NCI-H82 (cell line): ENCODE measurements around the gene VEZT.
A peak's percentile ranks its signal among the peaks of the same experiment; 100 is the strongest.
"Not testable (repeated sequence)": the region's sequence is repeated elsewhere in the genome, so short reads cannot be mapped to it uniquely, and the experiment has no call there.

Experiments used
- DNase-seq: peaks from one replicate; lab custom pipeline; 2025; lab: John Stamatoyannopoulos, UW

Gene VEZT

GRCh38 chr12:95257541-95257940 is 39.9 kb downstream of the VEZT start:
- no peak for DNase-seq

DNA sequence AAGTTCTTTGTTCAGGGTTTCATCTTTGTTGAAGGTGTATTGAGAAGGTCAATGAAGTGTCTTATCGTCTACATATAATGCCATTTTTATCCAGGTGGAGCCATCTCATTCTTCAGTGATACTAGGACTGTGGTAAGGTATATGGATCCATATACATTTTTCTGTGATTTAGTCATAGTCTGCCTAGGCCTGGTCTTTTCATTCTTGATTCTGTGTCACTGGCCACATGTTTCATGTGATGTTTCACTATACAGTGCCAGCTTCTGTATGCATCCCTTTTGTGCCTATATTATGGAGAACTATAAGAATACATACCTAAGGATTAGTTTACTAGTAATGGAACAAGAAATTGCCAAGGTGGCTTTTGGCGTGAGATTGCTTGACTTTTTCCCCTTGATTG is 40.5 kb downstream of the VEZT start:
- DNase-seq: no peak

GRCh38 chr12:95258803-95259202 is 41.2 kb downstream of the VEZT start:
- DNase-seq: no peak

GRCh38 chr12:95259368-95259767 is 41.8 kb downstream of the VEZT start:
- no peak for DNase-seq

DNA sequence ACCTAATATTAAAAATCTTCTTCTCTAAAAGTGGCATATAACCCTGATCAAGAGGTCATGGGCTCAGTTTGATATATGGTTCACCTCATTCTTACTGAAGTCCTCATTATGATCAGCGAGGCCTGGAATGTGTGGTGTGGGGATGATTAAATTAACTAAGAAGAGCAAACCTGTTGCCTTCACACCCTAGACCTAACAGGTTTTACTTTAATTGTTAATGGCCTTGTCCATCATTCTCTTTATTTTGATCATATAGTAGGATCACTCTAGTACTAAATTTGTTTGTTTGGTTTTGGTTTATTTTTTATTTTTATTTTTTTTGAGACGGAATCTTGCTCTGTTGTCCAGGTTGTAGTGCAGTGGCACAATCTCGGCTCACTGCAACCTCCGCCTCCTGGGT is 43.5 kb downstream of the VEZT start:
- DNase-seq: no peak

GRCh38 chr12:95262808-95263207 is 45.2 kb downstream of the VEZT start:
- no peak for DNase-seq

GRCh38 chr12:95265765-95266164 is 48.2 kb downstream of the VEZT start:
- no peak for DNase-seq

DNA sequence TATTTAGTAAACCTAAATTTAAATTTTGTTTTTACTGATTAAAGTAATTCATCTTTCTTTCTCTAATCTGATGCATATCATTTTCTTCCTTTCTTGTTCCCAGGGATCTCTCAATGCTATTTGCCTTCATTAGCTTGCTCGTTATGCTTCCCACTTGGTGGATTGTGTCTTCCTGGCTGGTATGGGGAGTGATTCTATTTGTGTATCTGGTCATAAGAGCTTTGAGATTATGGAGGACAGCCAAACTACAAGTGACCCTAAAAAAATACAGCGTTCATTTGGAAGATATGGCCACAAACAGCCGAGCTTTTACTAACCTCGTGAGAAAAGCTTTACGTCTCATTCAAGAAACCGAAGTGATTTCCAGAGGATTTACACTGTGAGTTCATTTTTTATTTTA is 48.6 kb downstream of the VEZT start:
- DNase-seq: no peak

GRCh38 chr12:95269892-95270291 is 52.3 kb downstream of the VEZT start:
- no peak for DNase-seq

DNA sequence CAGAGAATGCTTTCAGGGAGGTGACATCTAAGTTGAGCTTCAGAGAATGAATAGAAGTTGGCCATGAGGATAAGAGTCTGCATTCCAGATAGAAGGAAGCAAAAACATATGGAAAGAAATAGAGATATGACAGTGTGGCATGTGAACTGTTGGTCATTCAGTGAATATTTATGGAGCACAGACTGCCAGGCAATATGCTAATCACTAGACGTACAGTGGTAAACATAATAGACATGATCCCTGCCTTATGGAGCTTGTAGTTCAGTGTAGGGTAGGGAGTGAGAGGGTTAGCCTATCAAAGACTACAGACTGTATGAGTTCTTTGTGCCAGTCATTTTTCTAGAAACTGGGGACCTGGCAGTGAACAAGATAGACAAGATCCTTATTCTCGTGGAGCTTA is 53.9 kb downstream of the VEZT start:
- no peak for DNase-seq

DNA sequence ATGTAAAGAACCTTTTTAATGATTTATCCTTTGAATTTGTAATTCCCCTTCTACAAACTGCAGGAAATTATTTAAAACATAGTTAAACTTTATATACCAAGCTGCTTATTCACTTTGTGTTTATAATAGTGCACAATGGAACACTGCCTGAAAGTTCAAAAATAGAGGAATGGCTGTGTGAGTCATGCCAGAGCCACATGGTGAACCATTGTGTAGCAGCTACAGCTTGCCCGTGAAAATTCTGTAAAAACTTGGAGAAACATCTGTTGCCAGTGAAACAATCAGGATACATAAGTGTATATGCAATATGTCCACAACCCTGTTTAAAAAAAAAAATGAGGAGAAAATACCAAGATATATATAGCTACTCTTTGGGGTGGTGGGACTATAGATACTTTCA is 59.5 kb downstream of the VEZT start:
- no peak for DNase-seq

- no peak for DNase-seq
These were observed 62.2 kb downstream of the VEZT start for GRCh38 chr12:95279856-95280255.

DNA sequence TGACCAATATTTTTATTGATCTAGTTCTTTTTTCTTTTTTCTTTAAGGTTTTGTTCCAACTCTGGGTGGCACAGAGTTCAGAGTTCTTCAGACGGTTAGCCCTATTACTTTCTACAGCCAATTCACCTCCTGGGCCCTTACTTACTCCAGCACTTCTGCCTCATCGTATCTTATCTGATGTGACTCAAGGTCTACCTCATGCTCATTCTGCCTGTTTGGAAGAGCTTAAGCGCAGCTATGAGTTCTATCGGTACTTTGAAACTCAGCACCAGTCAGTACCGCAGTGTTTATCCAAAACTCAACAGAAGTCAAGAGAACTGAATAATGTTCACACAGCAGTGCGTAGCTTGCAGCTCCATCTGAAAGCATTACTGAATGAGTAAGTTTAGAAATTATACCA is 64.7 kb downstream of the VEZT start:
- no peak for DNase-seq

- no peak for DNase-seq
These were observed 65.8 kb downstream of the VEZT start for GRCh38 chr12:95283371-95283770.

DNA sequence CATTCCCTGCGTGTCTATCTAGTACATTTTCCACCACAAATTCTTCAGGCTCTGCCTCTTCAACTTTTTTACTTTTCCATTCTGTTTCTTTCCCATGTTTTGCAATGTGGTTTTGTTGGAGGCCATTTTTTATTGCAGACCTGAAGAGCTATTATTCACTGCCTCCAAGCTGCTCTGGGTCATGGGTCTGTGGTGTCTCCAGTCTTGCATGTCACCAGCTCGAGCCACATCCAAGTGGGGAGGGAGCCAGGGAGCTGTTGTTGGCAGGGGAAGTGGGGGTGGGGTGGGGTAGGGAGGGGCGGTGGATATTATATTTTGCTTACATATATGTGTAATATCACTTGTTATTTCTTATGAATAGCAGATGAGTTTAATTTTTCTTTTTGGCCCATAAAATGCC is 69.1 kb downstream of the VEZT start:
- DNase-seq: no peak

DNA sequence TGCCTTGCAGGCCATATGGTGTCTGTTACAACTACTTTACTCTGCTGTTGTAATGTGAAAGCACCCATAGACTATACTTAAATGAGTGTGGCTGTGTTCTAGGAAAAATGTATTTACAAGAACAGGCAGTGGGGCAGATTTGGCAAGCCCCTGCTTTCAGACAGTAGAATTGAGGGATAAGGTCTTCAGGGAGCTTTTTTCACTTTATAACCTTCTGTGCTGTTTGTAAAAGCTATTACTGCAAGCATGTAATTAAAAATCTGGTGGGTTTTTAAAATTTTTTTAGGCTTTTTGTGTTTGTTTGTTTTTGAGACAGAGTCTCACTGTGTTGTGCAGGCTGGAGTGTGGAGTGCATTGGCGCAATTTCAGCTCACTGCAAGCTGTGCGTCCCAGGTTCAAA is 73.9 kb downstream of the VEZT start:
- no peak for DNase-seq

DNA sequence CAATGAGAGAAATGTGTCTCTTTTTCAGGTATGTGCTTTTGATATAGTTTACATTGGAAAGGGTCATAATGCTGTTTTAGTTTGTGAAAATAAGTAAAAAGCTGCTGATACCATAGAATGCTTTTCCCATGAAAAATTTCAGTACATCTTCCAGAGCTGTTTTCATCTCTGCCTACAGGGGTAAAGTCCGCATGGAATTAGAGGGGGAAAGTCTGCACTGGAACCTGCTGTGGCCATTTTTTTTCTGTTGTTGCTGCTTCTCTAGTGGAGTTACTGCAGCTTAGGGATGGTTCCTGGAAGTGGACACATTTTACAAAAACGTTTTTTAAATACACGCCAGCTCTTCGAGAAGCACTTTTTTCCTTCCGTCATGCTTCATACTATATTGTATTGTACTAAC is 81.3 kb downstream of the VEZT start:
- no peak for DNase-seq

- no peak for DNase-seq
These were observed 82.7 kb downstream of the VEZT start for GRCh38 chr12:95300286-95300685.

DNA sequence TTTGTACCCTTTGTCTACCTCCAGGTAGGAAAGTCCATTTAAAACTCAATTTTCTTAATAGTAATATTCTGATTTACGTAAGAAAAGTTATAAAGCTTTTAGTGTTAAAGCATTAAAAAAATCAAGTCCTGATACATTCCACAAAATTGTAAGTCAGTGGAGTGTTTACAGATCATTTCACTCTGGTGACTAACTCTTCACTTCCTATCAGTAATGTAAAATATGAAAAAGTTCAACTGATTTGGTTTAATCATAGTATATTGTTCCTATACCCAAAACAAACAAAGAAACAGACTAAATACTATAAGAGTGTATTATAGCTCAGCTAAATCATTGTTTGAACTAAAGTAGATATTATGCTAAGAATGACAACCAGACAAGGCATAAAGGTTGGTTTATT is 85.9 kb downstream of the VEZT start:
- no peak for DNase-seq

GRCh38 chr12:95304673-95305198 is 87.1 kb downstream of the VEZT start:
- no peak for DNase-seq

DNA sequence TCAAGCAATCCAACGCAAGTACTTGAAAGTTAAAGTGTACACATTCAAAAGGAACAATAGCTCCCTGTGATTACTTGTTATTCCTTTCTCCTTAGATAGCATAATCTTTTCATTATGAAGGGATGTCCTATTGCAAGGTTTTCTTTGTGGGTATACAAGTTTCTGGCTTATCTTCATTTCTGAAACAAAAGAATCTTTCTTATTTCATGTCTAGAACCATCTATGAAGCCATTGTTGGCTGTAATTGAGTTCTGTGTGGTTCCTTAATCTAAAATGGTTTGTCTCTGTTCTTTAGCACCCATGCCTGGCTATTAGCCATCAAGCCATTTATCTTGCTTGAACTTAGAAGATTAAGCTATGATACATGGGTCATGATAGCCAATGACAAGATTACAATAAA is 95.0 kb downstream of the VEZT start:
- peak; percentile 25 for DNase-seq

GRCh38 chr12:95314756-95315155 is 97.1 kb downstream of the VEZT start:
- DNase-seq: not testable (repeated sequence)

- no peak for DNase-seq
These were observed 99.2 kb downstream of the VEZT start for GRCh38 chr12:95316798-95317197.

- DNase-seq: no peak
These were observed 100.5 kb downstream of the VEZT start for GRCh38 chr12:95318071-95318545.
